OCI-LY1 (cell line): ENCODE data around the gene GPBP1L1.

Experiments
- H2AFZ ChIP-seq: fragments of 200-600 bp; sonication (generic), shearing (Covaris generic); 2 replicates; pipeline ENCODE4 v1.6.0; 2014; ENCODE audit warnings: antibody characterized with exemption, mild to moderate bottlenecking, low read length
- H3F3A ChIP-seq: fragments of 200-600 bp; sonication (generic), shearing (Covaris generic); 2 replicates; pipeline ENCODE4 v1.6.0; 2014; ENCODE audit warnings: mild to moderate bottlenecking, antibody characterized with exemption, low read length, moderate library complexity; ENCODE audit not compliant: insufficient read depth
- H3K27ac ChIP-seq: fragments of 200-600 bp; sonication (generic); 2 replicates; pipeline ENCODE4 v1.5.1; 2014; ENCODE audit warnings: low read length, mixed run types, mild to moderate bottlenecking, low read depth; ENCODE audit not compliant: poor library complexity, severe bottlenecking
- H3K27me3 ChIP-seq: fragments of 200-600 bp; sonication (generic); 2 replicates; pipeline ENCODE4 v1.6.0; 2014; ENCODE audit warnings: antibody characterized with exemption, mild to moderate bottlenecking, low read length, moderate library complexity; ENCODE audit not compliant: insufficient read depth
- H3K36me3 ChIP-seq: fragments of 200-600 bp; sonication (generic); 2 replicates; pipeline ENCODE4 v1.6.1; 2014; ENCODE audit warnings: mild to moderate bottlenecking, antibody characterized with exemption, low read length, moderate library complexity, mixed read lengths; ENCODE audit not compliant: insufficient read depth
- H3K4me1 ChIP-seq: fragments of 200-600 bp; sonication (generic); 2 replicates; pipeline ENCODE4 v1.5.1; 2014; ENCODE audit warnings: mild to moderate bottlenecking, low read length, moderate library complexity; ENCODE audit not compliant: insufficient read depth, severe bottlenecking
- H3K4me2 ChIP-seq: fragments of 200-600 bp; sonication (generic), shearing (Covaris generic); 2 replicates; pipeline ENCODE4 v1.6.1; 2014; ENCODE audit warnings: low read length
- H3K4me3 ChIP-seq: fragments of 200-600 bp; sonication (generic); 2 replicates; pipeline ENCODE4 v1.5.1; 2014; ENCODE audit warnings: low read length, low read depth, mild to moderate bottlenecking, mixed read lengths; ENCODE audit not compliant: poor library complexity, severe bottlenecking
- H3K79me2 ChIP-seq: fragments of 200-600 bp; shearing (Covaris generic); 2 replicates; pipeline ENCODE4 v1.6.1; 2016; ENCODE audit warnings: mixed run types, low read length, mixed read lengths; ENCODE audit not compliant: insufficient read depth
- H3K9ac ChIP-seq: fragments of 200-600 bp; sonication (generic), shearing (Covaris generic); 2 replicates; pipeline ENCODE4 v1.6.1; 2014; ENCODE audit warnings: mild to moderate bottlenecking, low read length, mixed read lengths
- H3K9me2 ChIP-seq: fragments of 200-600 bp; sonication (generic), shearing (Covaris generic); 2 replicates; pipeline ENCODE4 v1.6.1; 2014; ENCODE audit warnings: low read depth, mild to moderate bottlenecking, low read length, mixed read lengths
- H3K9me3 ChIP-seq: fragments of 200-600 bp; shearing (Covaris generic); 2 replicates; pipeline ENCODE4 v1.6.1; 2014; ENCODE audit warnings: low read length, mixed read lengths
- H4K20me1 ChIP-seq: fragments of 200-600 bp; sonication (generic), shearing (Covaris generic); 2 replicates; pipeline ENCODE4 v1.6.0; 2016; ENCODE audit warnings: mild to moderate bottlenecking, low read length; ENCODE audit not compliant: insufficient read depth
- EZH2 ChIP-seq: fragments of 200-600 bp; sonication (generic), shearing (Covaris generic); IDR thresholded peaks from 2 replicates; pipeline ENCODE4 v1.8.0; 2017; ENCODE audit warnings: borderline replicate concordance, mixed run types, mild to moderate bottlenecking, antibody characterized with exemption, low read length, moderate library complexity, mixed read lengths
- TF ChIP-seq, protein P1 (sequence below): fragments of 200-600 bp; sonication (generic), shearing (Covaris generic); IDR thresholded peaks from 2 replicates; pipeline ENCODE4 v1.5.1; 2017; ENCODE audit warnings: mild to moderate bottlenecking, antibody characterized with exemption, low read length, moderate library complexity, mixed read lengths

GPBP1L1 gene

DNA sequence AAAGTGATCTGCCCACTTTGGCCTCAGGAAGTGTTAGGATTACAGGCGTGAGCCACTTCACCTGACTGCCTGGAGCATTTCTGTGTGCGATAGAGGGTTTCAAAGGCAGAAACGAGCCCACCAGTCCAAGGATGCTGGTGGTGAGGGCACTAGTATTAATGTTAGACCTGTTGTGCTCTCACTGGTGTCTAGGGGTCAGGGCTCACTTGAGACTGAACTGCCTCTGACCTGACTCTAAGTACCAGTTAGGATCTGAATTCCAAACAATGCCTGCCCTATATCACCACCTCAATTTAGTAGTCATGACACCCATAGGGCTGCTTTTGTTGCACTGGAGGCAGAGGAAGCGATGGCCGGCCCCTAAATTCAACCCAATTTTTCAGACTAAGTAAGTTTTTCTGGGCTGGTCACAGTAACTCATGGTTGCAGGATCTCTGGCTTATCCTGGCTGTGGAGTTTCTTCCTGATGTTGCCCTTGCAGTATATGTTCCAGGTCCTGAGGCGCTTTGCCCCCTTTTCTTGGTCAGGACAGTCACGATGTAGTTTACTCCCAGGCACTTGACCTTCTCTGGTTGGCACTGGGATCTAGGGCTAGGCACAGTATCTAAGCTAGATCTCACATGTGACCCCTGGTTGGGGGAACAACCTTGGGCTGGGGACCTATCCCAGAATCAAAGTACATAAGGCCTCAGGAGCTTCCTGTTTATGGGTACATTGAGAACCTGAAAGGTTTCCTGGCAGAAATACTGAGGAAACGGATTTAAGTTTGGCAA, 67.0 kb downstream of the GPBP1L1 start:
- no peak overlapping the region for H3K27ac ChIP-seq
- no peaks in the 10 kb centered on the region for H3K4me1 ChIP-seq
- H3K9ac ChIP-seq = no peak overlapping the region
- no peaks in the 10 kb centered on the region for H4K20me1 ChIP-seq
- no peaks in the 10 kb centered on the region for H3K79me2 ChIP-seq
- H3K4me2 ChIP-seq = no peak overlapping the region
- H3K36me3 ChIP-seq = peaks cover 61% of the 10 kb centered on the region
- no peaks in the 10 kb centered on the region for H3K9me3 ChIP-seq
- H3F3A ChIP-seq = no peaks in the 10 kb centered on the region
- no peaks in the 10 kb centered on the region for H3K27me3 ChIP-seq
- no peak overlapping the region for H2AFZ ChIP-seq
- TF ChIP-seq, protein P1, sequence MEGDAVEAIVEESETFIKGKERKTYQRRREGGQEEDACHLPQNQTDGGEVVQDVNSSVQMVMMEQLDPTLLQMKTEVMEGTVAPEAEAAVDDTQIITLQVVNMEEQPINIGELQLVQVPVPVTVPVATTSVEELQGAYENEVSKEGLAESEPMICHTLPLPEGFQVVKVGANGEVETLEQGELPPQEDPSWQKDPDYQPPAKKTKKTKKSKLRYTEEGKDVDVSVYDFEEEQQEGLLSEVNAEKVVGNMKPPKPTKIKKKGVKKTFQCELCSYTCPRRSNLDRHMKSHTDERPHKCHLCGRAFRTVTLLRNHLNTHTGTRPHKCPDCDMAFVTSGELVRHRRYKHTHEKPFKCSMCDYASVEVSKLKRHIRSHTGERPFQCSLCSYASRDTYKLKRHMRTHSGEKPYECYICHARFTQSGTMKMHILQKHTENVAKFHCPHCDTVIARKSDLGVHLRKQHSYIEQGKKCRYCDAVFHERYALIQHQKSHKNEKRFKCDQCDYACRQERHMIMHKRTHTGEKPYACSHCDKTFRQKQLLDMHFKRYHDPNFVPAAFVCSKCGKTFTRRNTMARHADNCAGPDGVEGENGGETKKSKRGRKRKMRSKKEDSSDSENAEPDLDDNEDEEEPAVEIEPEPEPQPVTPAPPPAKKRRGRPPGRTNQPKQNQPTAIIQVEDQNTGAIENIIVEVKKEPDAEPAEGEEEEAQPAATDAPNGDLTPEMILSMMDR = no peak
- TF ChIP-seq EZH2 = no peak
- H3K4me3 ChIP-seq = no peak overlapping the region
- no peaks in the 10 kb centered on the region for H3K9me2 ChIP-seq

DNA sequence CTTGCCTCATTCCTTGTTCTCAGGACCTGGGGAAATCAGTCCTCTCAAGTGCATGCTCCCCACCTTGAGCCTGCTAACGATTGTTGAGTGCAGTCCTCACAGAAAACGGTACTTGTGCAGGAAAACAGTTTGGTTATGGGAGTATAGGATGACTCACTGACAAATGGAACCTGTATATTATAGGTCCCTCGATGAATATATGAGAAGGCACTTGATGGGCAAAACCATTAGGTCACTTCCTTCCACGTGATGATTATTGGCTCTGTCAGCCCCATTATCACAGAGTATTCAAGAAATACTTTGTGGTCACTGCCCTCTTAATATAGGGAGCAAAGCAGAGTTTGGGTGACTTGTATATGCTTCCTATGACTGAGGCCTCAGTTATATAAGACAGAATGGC, 68.7 kb downstream of the GPBP1L1 start:
- no peak for TF ChIP-seq EZH2
- TF ChIP-seq, protein P1 = no peak
- Histone ChIP-seq H3K36me3 (peaks cover 78% of the 10 kb centered on the region), H3K9me3 (no peaks in the 10 kb centered on the region), H3K9me2 (no peaks in the 10 kb centered on the region), H3K79me2 (no peaks in the 10 kb centered on the region), H3K4me1 (no peaks in the 10 kb centered on the region), H3K9ac (no peak overlapping the region), H3K27me3 (no peaks in the 10 kb centered on the region), H2AFZ (no peak overlapping the region), H3K27ac (no peak overlapping the region), H3K4me3 (no peak overlapping the region), H3F3A (no peaks in the 10 kb centered on the region), H3K4me2 (no peak overlapping the region), H4K20me1 (no peaks in the 10 kb centered on the region)

DNA sequence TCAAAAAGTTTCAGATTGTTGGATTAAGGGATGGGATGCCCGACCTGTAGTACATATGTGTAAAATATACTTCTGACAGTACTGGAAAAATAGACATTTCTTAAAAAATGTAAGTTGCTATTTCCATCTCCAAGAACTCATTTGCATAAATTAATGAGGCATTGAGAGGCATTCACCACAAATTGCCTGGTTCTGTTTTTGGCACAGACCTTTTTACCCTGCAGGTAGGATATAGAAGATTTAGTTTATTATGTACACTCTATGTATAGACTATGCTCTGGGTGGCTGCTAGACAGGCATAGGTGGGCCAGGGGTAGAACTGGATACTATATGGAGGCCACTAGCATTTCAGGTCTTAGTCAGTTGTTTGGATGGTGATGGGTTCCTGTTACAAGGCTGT, 70.4 kb downstream of the GPBP1L1 start:
- Histone ChIP-seq H3K4me3 (no peak overlapping the region), H3K9ac (no peak overlapping the region), H3K4me2 (no peak overlapping the region), H4K20me1 (no peaks in the 10 kb centered on the region), H3K9me3 (no peaks in the 10 kb centered on the region), H3K27ac (no peak overlapping the region), H3K9me2 (no peaks in the 10 kb centered on the region), H3K79me2 (no peaks in the 10 kb centered on the region), H3K36me3 (peaks cover 88% of the 10 kb centered on the region), H2AFZ (no peak overlapping the region), H3F3A (no peaks in the 10 kb centered on the region), H3K4me1 (no peaks in the 10 kb centered on the region), H3K27me3 (no peaks in the 10 kb centered on the region)
- TF ChIP-seq, protein P1 = no peak
- no peak for TF ChIP-seq EZH2
